CD4-positive, alpha-beta T cell (primary cell): ENCODE results near the gene ANKRD29. TPM values are rescaled to one million over a fixed set of nuclear protein-coding genes. Genes with fewer than 3 reads are reported as not detected.

Experiments used
- ATAC-seq: fragments of 200-7000 bp; cut with Tn5 transposase; one replicate; pipeline ENCODE4 v1.10.0; 2022; ENCODE audit warnings: mild to moderate bottlenecking; ENCODE audit not compliant: poor library complexity
- CTCF ChIA-PET: fragments of 350-600 bp; sonication (Branson Sonifier 250); formaldehyde crosslinking; loops from one replicate; lab custom pipeline; 2021; ENCODE audit warnings: antibody characterized with exemption, inconsistent platforms; lab: Charles Lee
- POLR2A ChIA-PET: fragments of 350-600 bp; sonication (Branson Sonifier 250); formaldehyde crosslinking; loops from one replicate; lab custom pipeline; 2021; ENCODE audit warnings: antibody characterized with exemption, inconsistent platforms; lab: Charles Lee
- DNase-seq, 14 experiments: peaks; one replicate each; pipeline ENCODE4 v3.0.0-alpha.2; 2013 to 2020; ENCODE audit warnings: mixed read lengths in 2 of 14
- H3K27ac ChIP-seq, 2 donors: one replicate each; pipeline versions ENCODE4 v1.5.1 to v1.7.0; 2013; ENCODE audit warnings: low read length in 2 of 2, low read depth in 1 of 2, mild to moderate bottlenecking in 1 of 2
- H3K27me3 ChIP-seq, 2 experiments: 1 replicate in 1 of 2; 2 replicates in 1 of 2; pipeline versions ENCODE4 v1.6.1 to v1.7.0; 2013; ENCODE audit warnings: low read length in 2 of 2, control low read depth in 1 of 2, mild to moderate bottlenecking in 1 of 2, moderate library complexity in 1 of 2; ENCODE audit not compliant: insufficient read depth in 2 of 2, control insufficient read depth in 1 of 2
- H3K36me3 ChIP-seq: one replicate; pipeline ENCODE4 v1.6.1; 2013; ENCODE audit warnings: low read length, control low read depth; ENCODE audit not compliant: insufficient read depth
- H3K4me1 ChIP-seq: one replicate; pipeline ENCODE4 v1.6.1; 2013; ENCODE audit warnings: low read length, control low read depth; ENCODE audit not compliant: insufficient read depth
- H3K4me3 ChIP-seq: one replicate; pipeline ENCODE4 v1.5.1; 2013; ENCODE audit warnings: mild to moderate bottlenecking, low read length, moderate library complexity
- H3K9me3 ChIP-seq, 2 experiments: 1 replicate in 1 of 2; 2 replicates in 1 of 2; pipeline versions ENCODE4 v1.6.1 to v1.7.0; 2013; ENCODE audit warnings: low read length in 2 of 2, mild to moderate bottlenecking in 2 of 2, control low read depth in 1 of 2, moderate library complexity in 1 of 2; ENCODE audit not compliant: control insufficient read depth in 1 of 2, insufficient read depth in 1 of 2
- H3K27ac Mint-ChIP-seq: one replicate; pipeline ENCODE4 v1.8.0; 2020; ENCODE audit warnings: mixed read lengths
- H3K27me3 Mint-ChIP-seq: one replicate; pipeline ENCODE4 v1.8.0; 2021; ENCODE audit warnings: mixed read lengths
- H3K36me3 Mint-ChIP-seq: one replicate; pipeline ENCODE4 v1.8.0; 2021; ENCODE audit warnings: low read depth, mixed read lengths
- H3K4me1 Mint-ChIP-seq: one replicate; pipeline ENCODE4 v1.8.0; 2021; ENCODE audit warnings: low read depth, mixed read lengths
- H3K4me3 Mint-ChIP-seq: one replicate; pipeline ENCODE4 v1.8.0; 2020; ENCODE audit warnings: mild to moderate bottlenecking, mixed read lengths
- H3K9me3 Mint-ChIP-seq: one replicate; pipeline ENCODE4 v1.8.0; 2020; ENCODE audit warnings: mixed read lengths
- intact Hi-C, 2 experiments: fragments of 100-400 bp; cut with DNase I in 1 of 2; cut with micrococcal nuclease in 1 of 2; formaldehyde crosslinking; loops; one replicate each; pipeline versions ENCODE4 v1.15.1 to v1.9.0; 2023 to 2025; cut with DNase I, micrococcal nuclease
- total RNA-seq, 174 experiments: library from RNA in 2 of 174; stranded (reverse) in 2 of 174; gene quantifications; one replicate each; pipeline ENCODE4 v1.2.3 and lab custom pipeline; 2021 to 2026
- TF ChIP-seq, protein P1 (sequence below): fragments of 200-600 bp; IDR thresholded peaks from one replicate; pipeline ENCODE4 v1.8.0; 2022; ENCODE audit warnings: antibody characterized with exemption, mild to moderate bottlenecking

ANKRD29 gene
- total RNA-seq, 2 experiments from 2014 or later, result 0.28 to 0.58 TPM

DNA sequence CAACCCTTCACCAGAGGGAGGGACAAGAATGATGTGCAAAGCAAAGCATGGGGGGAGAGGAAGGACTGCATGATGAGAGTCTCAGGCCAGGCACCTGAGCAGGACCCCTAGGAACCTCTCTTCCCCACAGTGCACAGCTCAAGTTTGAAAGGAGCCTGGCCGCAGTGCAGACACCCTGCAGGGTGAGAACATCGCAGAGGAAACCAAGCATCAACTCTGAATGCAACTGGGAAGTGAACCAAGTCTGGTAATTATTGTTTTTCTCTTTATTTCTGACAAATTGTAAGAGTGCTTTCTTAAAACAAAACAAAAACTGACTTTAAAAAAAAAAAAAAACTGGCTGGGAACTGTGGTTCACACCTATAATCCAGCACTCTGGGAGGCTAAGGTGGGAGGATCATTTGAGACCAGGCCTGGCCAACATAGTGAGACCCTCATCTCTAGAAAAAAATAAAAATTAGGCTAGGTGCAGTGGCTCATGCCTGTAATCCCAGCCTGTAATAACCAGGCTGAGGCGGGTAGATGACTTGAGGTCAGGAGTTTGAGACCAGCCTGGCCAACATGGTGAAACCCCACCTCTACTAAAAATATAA, 91.7 kb downstream of the ANKRD29 start:
- TF ChIP-seq, protein P1, sequence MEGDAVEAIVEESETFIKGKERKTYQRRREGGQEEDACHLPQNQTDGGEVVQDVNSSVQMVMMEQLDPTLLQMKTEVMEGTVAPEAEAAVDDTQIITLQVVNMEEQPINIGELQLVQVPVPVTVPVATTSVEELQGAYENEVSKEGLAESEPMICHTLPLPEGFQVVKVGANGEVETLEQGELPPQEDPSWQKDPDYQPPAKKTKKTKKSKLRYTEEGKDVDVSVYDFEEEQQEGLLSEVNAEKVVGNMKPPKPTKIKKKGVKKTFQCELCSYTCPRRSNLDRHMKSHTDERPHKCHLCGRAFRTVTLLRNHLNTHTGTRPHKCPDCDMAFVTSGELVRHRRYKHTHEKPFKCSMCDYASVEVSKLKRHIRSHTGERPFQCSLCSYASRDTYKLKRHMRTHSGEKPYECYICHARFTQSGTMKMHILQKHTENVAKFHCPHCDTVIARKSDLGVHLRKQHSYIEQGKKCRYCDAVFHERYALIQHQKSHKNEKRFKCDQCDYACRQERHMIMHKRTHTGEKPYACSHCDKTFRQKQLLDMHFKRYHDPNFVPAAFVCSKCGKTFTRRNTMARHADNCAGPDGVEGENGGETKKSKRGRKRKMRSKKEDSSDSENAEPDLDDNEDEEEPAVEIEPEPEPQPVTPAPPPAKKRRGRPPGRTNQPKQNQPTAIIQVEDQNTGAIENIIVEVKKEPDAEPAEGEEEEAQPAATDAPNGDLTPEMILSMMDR, result no peak
- intact Hi-C loops, result loop anchor here in 1 of 2 experiments (5.0 kb wide), 1 partner anchor 44 kb away; no protein-coding TSS in a partner anchor
- H3K4me3 ChIP-seq, result no peak overlapping the region
- Mint-ChIP-seq H3K4me1 (peaks cover 31% of the 10 kb centered on the region), H3K4me3 (no peak overlapping the region), H3K36me3 (peaks cover 76% of the 10 kb centered on the region), H3K27me3 (no peaks in the 10 kb centered on the region), H3K27ac (no peak overlapping the region), H3K9me3 (no peaks in the 10 kb centered on the region)
- no peak overlapping the region for H3K27ac ChIP-seq
- POLR2A ChIA-PET, result interaction anchor here (1.2 kb wide), 1 partner anchor 14 kb away, joined by 5 read pairs; no protein-coding TSS in a partner anchor
- H3K9me3 ChIP-seq, result no peaks in the 10 kb centered on the region
- CTCF ChIA-PET, result interaction anchor here (1.3 to 1.8 kb wide), 2 partner anchors 16 kb away, joined by 4 to 6 read pairs; partner anchors contain the start of gene NPC1
- ATAC-seq (no peak), DNase-seq (peak in 1 of 14 experiments; percentile 57)
- peaks cover 45% of the 10 kb centered on the region for H3K4me1 ChIP-seq
- no peaks in the 10 kb centered on the region for H3K27me3 ChIP-seq
- H3K36me3 ChIP-seq, result peaks cover 46% of the 10 kb centered on the region

DNA sequence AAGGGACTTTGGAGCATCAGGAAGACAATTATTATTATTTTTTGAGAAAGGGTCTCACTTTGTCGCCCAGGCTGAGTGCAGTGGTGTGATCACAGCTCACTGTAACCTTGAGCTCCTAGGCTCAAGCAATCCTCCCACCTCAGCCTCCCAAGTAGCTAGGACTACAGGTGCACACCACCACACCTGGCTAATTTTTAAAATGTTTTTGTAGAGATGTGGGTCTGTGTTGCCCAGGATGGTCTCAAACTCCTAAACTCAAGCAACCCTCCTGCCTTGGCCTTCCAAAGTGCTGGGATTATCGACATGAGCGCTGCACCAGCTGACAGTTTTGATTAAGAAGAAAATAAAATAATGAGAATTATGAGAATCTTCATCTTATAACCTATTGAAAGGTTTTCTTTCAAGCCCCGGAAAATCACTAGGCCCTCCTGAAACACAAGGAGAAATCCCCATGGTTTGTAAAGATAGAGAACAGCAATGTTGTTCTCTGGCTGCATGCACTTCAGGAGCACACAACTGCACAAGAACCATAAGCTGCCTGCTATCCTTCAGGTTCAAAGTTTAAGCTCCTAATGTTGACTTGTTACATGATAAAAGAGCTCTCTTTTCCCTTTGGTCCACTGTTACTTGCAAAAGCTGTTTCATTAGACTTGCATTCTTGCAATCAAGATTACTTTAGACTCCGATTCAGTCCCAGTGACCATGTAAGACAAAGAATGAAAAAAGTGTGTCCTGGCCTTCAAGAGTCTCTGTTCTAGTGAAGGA, 93.2 kb downstream of the ANKRD29 start:
- H3K36me3 Mint-ChIP-seq, result peaks cover 82% of the 10 kb centered on the region
- Histone ChIP-seq H3K4me1 (peaks cover 32% of the 10 kb centered on the region), H3K36me3 (peaks cover 53% of the 10 kb centered on the region), H3K4me3 (no peak overlapping the region), H3K9me3 (no peaks in the 10 kb centered on the region), H3K27me3 (no peaks in the 10 kb centered on the region), H3K27ac (no peak overlapping the region)
- H3K4me1 Mint-ChIP-seq, result peaks cover 21% of the 10 kb centered on the region
- H3K4me3 Mint-ChIP-seq, result no peak overlapping the region
- TF ChIP-seq, protein P1, result no peak
- no peak overlapping the region for H3K27ac Mint-ChIP-seq
- H3K27me3 Mint-ChIP-seq, result no peaks in the 10 kb centered on the region
- ChIA-PET CTCF (interaction anchor here (1.5 to 1.8 kb wide), 2 partner anchors 17 to 22 kb away, joined by 3 to 6 read pairs; partner anchors contain the start of gene NPC1), POLR2A (interaction anchor here (0.6 kb wide), 1 partner anchor 16 kb away, joined by 3 read pairs; no protein-coding TSS in a partner anchor)
- no peak for DNase-seq
- no peaks in the 10 kb centered on the region for H3K9me3 Mint-ChIP-seq
- ATAC-seq, result no peak
- intact Hi-C loops, result loop anchor here in 1 of 2 experiments (5.0 kb wide), 1 partner anchor 42 kb away; no protein-coding TSS in a partner anchor

DNA sequence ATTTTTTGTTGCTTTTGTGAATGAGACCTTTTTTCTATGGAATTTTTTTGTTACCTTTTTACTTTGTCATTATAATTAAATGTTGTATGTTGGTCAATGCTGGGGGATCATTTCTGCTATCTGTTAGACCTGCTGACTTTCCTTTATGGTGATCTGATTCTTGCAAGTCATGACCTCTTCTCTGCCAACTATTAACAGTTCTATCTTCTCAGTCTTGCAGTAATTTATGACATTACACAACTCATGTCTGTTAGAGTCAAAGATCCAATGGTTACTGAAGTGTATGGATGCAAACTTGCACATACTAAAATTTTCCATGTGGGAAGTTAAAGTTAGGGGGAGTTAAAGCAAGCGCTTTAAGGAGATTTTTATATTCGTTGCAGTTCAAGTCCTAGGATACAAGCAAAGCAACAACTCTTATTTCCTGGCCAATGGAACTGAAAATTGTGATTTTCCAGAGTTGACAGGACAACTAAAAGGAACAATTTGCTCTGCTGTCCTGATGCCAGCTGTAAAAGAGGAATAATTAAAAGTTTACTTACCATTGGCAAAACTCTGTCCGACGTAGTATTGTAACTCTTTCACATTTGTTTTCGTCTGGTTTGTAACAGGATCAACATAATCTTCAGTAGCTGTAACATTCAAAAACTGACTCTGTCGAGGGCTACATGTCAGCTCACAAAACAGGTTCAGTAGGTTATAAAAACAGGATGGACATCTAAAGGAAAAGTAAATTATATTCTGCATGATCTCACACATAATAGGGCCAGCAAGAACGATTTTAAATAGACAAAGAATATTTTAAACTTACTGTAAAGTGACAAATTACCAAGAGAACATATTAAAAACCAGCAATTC, 94.2 kb downstream of the ANKRD29 start:
- Histone ChIP-seq H3K9me3 (no peaks in the 10 kb centered on the region), H3K27ac (no peak overlapping the region), H3K27me3 (no peaks in the 10 kb centered on the region), H3K4me3 (no peak overlapping the region), H3K36me3 (peaks cover 53% of the 10 kb centered on the region), H3K4me1 (peaks cover 32% of the 10 kb centered on the region)
- TF ChIP-seq, protein P1, result no peak
- POLR2A ChIA-PET, result interaction anchor here (0.7 kb wide), 1 partner anchor 35 kb away, joined by 3 read pairs; no protein-coding TSS in a partner anchor
- Mint-ChIP-seq H3K4me1 (peaks cover 15% of the 10 kb centered on the region), H3K27ac (no peak overlapping the region), H3K27me3 (no peaks in the 10 kb centered on the region), H3K36me3 (peaks cover 80% of the 10 kb centered on the region), H3K9me3 (no peaks in the 10 kb centered on the region), H3K4me3 (no peak overlapping the region)
- ATAC-seq (no peak), DNase-seq (no peak)
- CTCF ChIA-PET, result interaction anchor here (1.5 kb wide), 1 partner anchor 21 kb away, joined by 3 read pairs; no protein-coding TSS in a partner anchor
- intact Hi-C loops, result no loop called here
